ENCODE results near the gene ADAMTS2. TPM values are rescaled to one million over a fixed set of nuclear protein-coding genes. Genes with fewer than 3 reads are reported as not detected.

Gene ADAMTS2
- total RNA-seq, 1 donor from 2014 or later, result not detected

GRCh38 chr5:179153341-179153901 lies 191.8 kb downstream of the ADAMTS2 start:
- no peaks in the 10 kb centered on the region for H3K9me3 Mint-ChIP-seq
- intact Hi-C loops (cut with micrococcal nuclease), result no loop called here
- H3K4me3 Mint-ChIP-seq (ENCODE audit: low read depth), result no peak overlapping the region
- no peaks in the 10 kb centered on the region for H3K36me3 Mint-ChIP-seq (ENCODE audit: low read depth)
- H3K27ac Mint-ChIP-seq, result no peak overlapping the region
- no peaks in the 10 kb centered on the region for H3K27me3 Mint-ChIP-seq (ENCODE audit: low read depth)
- H3K4me1 Mint-ChIP-seq (ENCODE audit: low read depth), result no peaks in the 10 kb centered on the region
- DNase-seq (ENCODE audit: low spot score), result no peak

- Mint-ChIP-seq H3K4me3 (ENCODE audit: low read depth) (no peak overlapping the region), H3K4me1 (ENCODE audit: low read depth) (no peaks in the 10 kb centered on the region), H3K9me3 (no peaks in the 10 kb centered on the region), H3K27ac (no peak overlapping the region), H3K36me3 (ENCODE audit: low read depth) (no peaks in the 10 kb centered on the region), H3K27me3 (ENCODE audit: low read depth) (no peaks in the 10 kb centered on the region)
- intact Hi-C loops (cut with micrococcal nuclease), result no loop called here
- DNase-seq (ENCODE audit: low spot score), result no peak
Measured at GRCh38 chr5:179152941-179153340, 192.3 kb downstream of the ADAMTS2 start.

GRCh38 chr5:179152144-179152895 lies 192.9 kb downstream of the ADAMTS2 start:
- Mint-ChIP-seq H3K9me3 (no peaks in the 10 kb centered on the region), H3K36me3 (ENCODE audit: low read depth) (no peaks in the 10 kb centered on the region), H3K27me3 (ENCODE audit: low read depth) (no peaks in the 10 kb centered on the region), H3K4me3 (ENCODE audit: low read depth) (no peak overlapping the region), H3K27ac (no peak overlapping the region), H3K4me1 (ENCODE audit: low read depth) (no peaks in the 10 kb centered on the region)
- intact Hi-C loops (cut with micrococcal nuclease), result no loop called here
- no peak for DNase-seq (ENCODE audit: low spot score)

DNA sequence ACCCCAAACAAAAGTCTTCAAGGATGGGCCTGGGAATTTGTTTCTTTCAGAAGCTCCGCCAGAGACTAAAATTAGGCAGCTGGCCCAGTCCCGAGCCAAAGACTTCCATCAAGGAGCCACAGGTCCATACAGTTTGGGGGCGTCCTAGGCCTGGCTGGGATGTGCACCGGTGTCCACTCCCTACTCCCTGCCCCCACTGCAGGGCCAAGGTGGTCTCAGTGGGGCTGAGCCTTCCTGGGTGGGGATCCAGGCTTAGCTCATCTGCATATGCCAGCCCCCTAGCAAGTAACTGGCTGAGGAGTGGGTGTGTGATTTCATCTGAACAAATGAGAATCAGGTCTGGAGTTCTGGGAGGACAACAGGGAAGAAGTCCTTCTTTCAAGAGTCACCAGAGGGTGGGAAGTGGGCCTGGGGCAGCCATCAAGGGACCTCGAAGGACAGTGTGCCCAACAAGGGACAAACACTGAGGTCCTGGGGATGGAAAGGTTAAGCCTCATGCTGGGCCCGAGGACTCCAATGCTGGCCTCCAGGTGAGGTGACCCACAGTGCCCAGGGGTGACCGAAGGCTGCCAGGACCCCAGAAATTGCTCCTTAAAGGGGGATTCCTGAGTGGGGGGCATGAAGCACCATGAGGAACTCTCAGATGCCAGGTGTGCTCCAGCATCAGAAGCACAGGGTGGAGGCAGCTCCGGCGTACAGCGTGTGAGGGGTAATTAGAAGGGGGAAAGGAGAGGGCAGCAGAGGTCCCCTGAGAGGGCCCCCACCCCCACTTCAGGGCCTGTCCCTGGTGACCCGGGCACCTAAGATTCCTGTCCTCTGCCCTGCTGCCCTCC lies 193.8 kb downstream of the ADAMTS2 start:
- Mint-ChIP-seq H3K27ac (no peak overlapping the region), H3K9me3 (no peaks in the 10 kb centered on the region), H3K4me1 (ENCODE audit: low read depth) (peaks cover under 1% of the 10 kb centered on the region), H3K4me3 (ENCODE audit: low read depth) (no peak overlapping the region), H3K36me3 (ENCODE audit: low read depth) (no peaks in the 10 kb centered on the region), H3K27me3 (ENCODE audit: low read depth) (no peaks in the 10 kb centered on the region)
- no peak for DNase-seq (ENCODE audit: low spot score)
- intact Hi-C loops (cut with micrococcal nuclease), result no loop called here

GRCh38 chr5:179150011-179150410 lies 195.2 kb downstream of the ADAMTS2 start:
- intact Hi-C loops (cut with micrococcal nuclease), result no loop called here
- H3K27ac Mint-ChIP-seq, result no peak overlapping the region
- H3K4me1 Mint-ChIP-seq (ENCODE audit: low read depth), result peaks cover 6% of the 10 kb centered on the region
- peaks cover 3% of the 10 kb centered on the region for H3K36me3 Mint-ChIP-seq (ENCODE audit: low read depth)
- H3K9me3 Mint-ChIP-seq, result peaks cover 5% of the 10 kb centered on the region
- DNase-seq (ENCODE audit: low spot score), result no peak
- H3K4me3 Mint-ChIP-seq (ENCODE audit: low read depth), result no peak overlapping the region
- no peaks in the 10 kb centered on the region for H3K27me3 Mint-ChIP-seq (ENCODE audit: low read depth)

DNA sequence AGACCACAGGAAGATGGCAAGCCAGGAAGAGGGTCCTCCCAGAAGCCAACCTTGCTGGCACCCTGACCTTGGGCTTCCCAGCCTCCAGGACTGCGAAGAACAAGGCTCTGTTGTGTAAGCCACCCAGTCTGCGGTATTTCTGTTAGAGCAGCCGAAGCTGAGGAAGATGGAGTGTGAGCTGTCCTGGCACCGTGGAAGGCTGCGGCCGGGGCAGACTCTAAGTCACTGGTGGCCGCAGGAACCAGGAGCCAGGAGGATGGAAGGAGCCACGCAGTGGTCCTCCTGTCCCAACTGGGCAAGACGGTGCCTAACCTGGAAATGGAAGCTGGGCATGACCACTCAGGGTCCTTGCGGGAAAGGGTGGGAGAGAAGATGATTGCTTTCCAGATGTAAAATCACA lies 196.0 kb downstream of the ADAMTS2 start:
- intact Hi-C loops (cut with micrococcal nuclease), result no loop called here
- Mint-ChIP-seq H3K27ac (no peak overlapping the region), H3K36me3 (ENCODE audit: low read depth) (peaks cover 3% of the 10 kb centered on the region)

GRCh38 chr5:179148703-179149170 lies 196.5 kb downstream of the ADAMTS2 start:
- Mint-ChIP-seq H3K36me3 (ENCODE audit: low read depth) (peaks cover 3% of the 10 kb centered on the region), H3K27ac (no peak overlapping the region), H3K4me1 (ENCODE audit: low read depth) (peaks cover 6% of the 10 kb centered on the region), H3K4me3 (ENCODE audit: low read depth) (no peak overlapping the region), H3K27me3 (ENCODE audit: low read depth) (no peaks in the 10 kb centered on the region), H3K9me3 (peaks cover 5% of the 10 kb centered on the region)
- intact Hi-C loops (cut with micrococcal nuclease), result no loop called here
- DNase-seq (ENCODE audit: low spot score), result no peak

More for the DNA sequence above, 196.0 kb downstream of the ADAMTS2 start:
- no peak overlapping the region for H3K4me3 Mint-ChIP-seq (ENCODE audit: low read depth)
- H3K4me1 Mint-ChIP-seq (ENCODE audit: low read depth), result peaks cover 6% of the 10 kb centered on the region
- peaks cover 5% of the 10 kb centered on the region for H3K9me3 Mint-ChIP-seq
- DNase-seq (ENCODE audit: low spot score), result no peak
- no peaks in the 10 kb centered on the region for H3K27me3 Mint-ChIP-seq (ENCODE audit: low read depth)

GRCh38 chr5:179147991-179148702 lies 197.1 kb downstream of the ADAMTS2 start:
- H3K27ac Mint-ChIP-seq, result no peak overlapping the region
- intact Hi-C loops (cut with micrococcal nuclease), result no loop called here
- peaks cover 6% of the 10 kb centered on the region for H3K4me1 Mint-ChIP-seq (ENCODE audit: low read depth)
- H3K36me3 Mint-ChIP-seq (ENCODE audit: low read depth), result peaks cover 3% of the 10 kb centered on the region
- H3K9me3 Mint-ChIP-seq, result peaks cover 5% of the 10 kb centered on the region
- DNase-seq (ENCODE audit: low spot score), result no peak
- no peak overlapping the region for H3K4me3 Mint-ChIP-seq (ENCODE audit: low read depth)
- H3K27me3 Mint-ChIP-seq (ENCODE audit: low read depth), result no peaks in the 10 kb centered on the region

DNA sequence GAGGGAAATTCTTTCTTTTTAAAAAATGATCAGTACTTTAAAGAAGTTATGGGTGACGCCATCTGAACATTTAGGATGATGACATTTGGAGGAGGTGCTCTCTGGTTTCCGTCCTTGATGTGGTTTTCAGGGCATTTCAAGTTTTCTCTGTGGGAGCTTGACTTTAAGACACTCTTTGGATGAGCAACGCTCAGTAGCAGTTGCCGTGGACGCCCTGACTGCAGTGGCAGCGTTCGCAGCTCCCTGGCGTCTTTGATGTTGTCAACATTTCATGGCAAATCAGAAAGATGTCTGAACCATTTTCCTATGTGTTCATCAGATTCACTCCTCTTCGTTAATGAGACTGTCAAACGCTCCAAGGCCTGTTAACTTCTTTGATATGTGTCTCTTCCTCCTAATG lies 199.0 kb downstream of the ADAMTS2 start:
- Mint-ChIP-seq H3K4me3 (ENCODE audit: low read depth) (no peak overlapping the region), H3K27me3 (ENCODE audit: low read depth) (no peaks in the 10 kb centered on the region), H3K36me3 (ENCODE audit: low read depth) (peaks cover 3% of the 10 kb centered on the region), H3K4me1 (ENCODE audit: low read depth) (peaks cover 14% of the 10 kb centered on the region), H3K9me3 (peaks cover 12% of the 10 kb centered on the region), H3K27ac (no peak overlapping the region)
- intact Hi-C loops (cut with micrococcal nuclease), result no loop called here
- DNase-seq (ENCODE audit: low spot score), result no peak

GRCh38 chr5:179143446-179143845 lies 201.8 kb downstream of the ADAMTS2 start:
- intact Hi-C loops (cut with micrococcal nuclease), result loop anchor here (2.0 kb wide), 1 partner anchor 83 kb away; the partner anchor contains the start of gene ZNF354C
- H3K4me1 Mint-ChIP-seq (ENCODE audit: low read depth), result peaks cover 14% of the 10 kb centered on the region
- peaks cover 3% of the 10 kb centered on the region for H3K36me3 Mint-ChIP-seq (ENCODE audit: low read depth)
- H3K9me3 Mint-ChIP-seq, result peaks cover 12% of the 10 kb centered on the region
- DNase-seq (ENCODE audit: low spot score), result no peak
- no peaks in the 10 kb centered on the region for H3K27me3 Mint-ChIP-seq (ENCODE audit: low read depth)
- H3K27ac Mint-ChIP-seq, result no peak overlapping the region
- H3K4me3 Mint-ChIP-seq (ENCODE audit: low read depth), result no peak overlapping the region

DNA sequence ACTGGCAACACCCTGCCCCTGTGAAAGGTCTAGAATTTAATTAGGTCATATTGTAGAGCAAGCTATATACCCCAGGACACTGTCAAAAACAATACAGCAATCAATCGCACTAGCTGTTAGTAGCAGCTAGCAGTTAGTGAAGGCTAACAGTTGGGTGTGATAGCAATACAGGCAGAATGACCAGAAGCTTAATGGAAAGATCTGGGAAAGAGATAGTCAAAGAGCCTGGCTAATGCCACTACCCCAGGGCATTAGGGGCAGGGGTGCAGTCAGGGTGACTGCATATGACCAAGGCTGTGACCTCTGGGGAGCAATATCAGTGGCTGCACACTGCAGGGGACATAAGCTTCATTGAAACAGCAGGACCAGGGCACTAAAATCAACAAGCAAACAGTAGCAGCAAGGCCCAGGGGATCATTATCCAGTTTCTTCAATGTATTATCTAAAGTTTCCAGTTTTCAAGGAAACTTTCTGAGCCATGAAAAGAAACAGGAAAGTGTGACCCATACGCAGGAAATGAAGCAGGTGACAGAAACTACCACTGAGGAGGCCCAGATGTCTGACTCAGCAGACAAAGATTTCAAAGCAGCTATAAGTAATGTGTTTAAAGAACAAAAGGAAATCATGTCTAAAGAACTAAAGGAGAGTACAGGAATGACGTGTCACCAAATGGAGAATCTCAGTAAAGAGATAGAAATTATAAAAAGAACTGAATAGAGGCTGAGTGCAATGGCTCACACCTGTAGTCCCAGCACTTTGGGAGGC lies 202.6 kb downstream of the ADAMTS2 start:
- intact Hi-C loops (cut with micrococcal nuclease), result loop anchor here (2.0 kb wide), 1 partner anchor 82 kb away; the partner anchor contains the start of gene ZNF354C
- DNase-seq (ENCODE audit: low spot score), result no peak

DNA sequence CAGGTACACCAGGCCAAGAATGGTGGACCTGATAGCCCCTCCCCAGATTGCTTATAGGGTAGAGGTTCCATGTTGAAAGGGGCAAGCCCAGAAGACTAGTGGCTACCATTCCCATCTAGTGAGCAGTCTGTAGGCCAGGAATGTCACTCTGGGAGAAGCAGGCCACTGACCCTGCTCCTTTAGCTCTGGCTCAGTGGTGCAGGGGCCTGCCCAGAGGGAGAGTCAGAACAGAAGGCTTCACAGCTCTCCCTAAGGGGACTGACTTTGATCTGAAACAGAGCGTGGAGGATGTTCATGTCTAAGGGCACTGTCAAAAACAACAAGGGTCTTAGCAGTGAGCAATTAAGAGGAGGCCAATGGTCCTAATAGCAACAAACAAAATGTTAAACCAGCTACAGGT lies 203.4 kb downstream of the ADAMTS2 start:
- DNase-seq (ENCODE audit: low spot score), result no peak
- intact Hi-C loops (cut with micrococcal nuclease), result loop anchor here (2.0 kb wide), 1 partner anchor 81 kb away; the partner anchor contains the start of gene ZNF354C
- H3K27ac Mint-ChIP-seq, result no peak overlapping the region
- H3K27me3 Mint-ChIP-seq (ENCODE audit: low read depth), result no peaks in the 10 kb centered on the region
- peaks cover 14% of the 10 kb centered on the region for H3K4me1 Mint-ChIP-seq (ENCODE audit: low read depth)
- H3K4me3 Mint-ChIP-seq (ENCODE audit: low read depth), result no peak overlapping the region
- peaks cover 3% of the 10 kb centered on the region for H3K36me3 Mint-ChIP-seq (ENCODE audit: low read depth)
- H3K9me3 Mint-ChIP-seq, result peaks cover 12% of the 10 kb centered on the region

More for the DNA sequence above, 202.6 kb downstream of the ADAMTS2 start:
- Mint-ChIP-seq H3K9me3 (peaks cover 12% of the 10 kb centered on the region), H3K4me1 (ENCODE audit: low read depth) (peaks cover 14% of the 10 kb centered on the region), H3K27me3 (ENCODE audit: low read depth) (no peaks in the 10 kb centered on the region), H3K4me3 (ENCODE audit: low read depth) (no peak overlapping the region), H3K36me3 (ENCODE audit: low read depth) (peaks cover 3% of the 10 kb centered on the region), H3K27ac (peak overlapping the region; percentile 74)

Measured in activated T-helper 2 cell treated with anti-CD3 and anti-CD28 coated beads, Interferon-gamma antibody, Interleukin-2, Interleukin-4, amounts not matched to agents 10 μg/mL and 5 μg/mL and 100 μg/mL, durations not matched to agents 14 hours and 24 hours and 36 hours (primary cell).